ENCODE data around the gene BIRC5. TPM values are rescaled to one million over a fixed set of nuclear protein-coding genes. Genes with fewer than 3 reads are reported as not detected.

The BIRC5 gene
- total RNA-seq, 1 donor, result 50.1 TPM

DNA sequence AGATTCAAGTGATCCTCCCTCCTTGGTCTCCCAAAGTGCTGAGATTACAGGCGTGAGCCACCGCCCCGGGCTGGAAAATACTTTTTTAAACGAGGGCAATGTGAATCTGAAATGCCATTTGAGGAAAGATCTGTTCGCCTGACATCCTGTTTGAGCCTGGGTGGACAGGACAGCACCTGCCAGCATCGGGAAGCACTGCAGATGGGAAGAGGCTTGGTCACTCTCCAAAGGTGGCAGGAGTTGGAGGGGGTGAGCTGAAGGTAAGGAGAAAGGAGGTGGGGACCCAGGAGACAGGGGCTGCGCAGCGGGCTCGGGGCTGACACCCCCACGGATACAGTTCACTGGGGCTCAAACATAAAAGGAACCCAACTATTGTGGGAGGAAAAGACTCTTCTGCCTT lies 3.9 kb upstream of the BIRC5 start:
- no peak for DNase-seq (ENCODE audit: low read depth)
- TF ChIP-seq, protein P1, sequence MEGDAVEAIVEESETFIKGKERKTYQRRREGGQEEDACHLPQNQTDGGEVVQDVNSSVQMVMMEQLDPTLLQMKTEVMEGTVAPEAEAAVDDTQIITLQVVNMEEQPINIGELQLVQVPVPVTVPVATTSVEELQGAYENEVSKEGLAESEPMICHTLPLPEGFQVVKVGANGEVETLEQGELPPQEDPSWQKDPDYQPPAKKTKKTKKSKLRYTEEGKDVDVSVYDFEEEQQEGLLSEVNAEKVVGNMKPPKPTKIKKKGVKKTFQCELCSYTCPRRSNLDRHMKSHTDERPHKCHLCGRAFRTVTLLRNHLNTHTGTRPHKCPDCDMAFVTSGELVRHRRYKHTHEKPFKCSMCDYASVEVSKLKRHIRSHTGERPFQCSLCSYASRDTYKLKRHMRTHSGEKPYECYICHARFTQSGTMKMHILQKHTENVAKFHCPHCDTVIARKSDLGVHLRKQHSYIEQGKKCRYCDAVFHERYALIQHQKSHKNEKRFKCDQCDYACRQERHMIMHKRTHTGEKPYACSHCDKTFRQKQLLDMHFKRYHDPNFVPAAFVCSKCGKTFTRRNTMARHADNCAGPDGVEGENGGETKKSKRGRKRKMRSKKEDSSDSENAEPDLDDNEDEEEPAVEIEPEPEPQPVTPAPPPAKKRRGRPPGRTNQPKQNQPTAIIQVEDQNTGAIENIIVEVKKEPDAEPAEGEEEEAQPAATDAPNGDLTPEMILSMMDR (IDR thresholded peaks at IDR 0.05; ENCODE audit: insufficient read depth, low read depth, low read length), result no peak
- H3K4me3 ChIP-seq (ENCODE audit: low read depth, low read length), result no peak overlapping the region

GRCh38 chr17:78211032-78211431 lies 3.0 kb upstream of the BIRC5 start:
- TF ChIP-seq, protein P1 (IDR thresholded peaks at IDR 0.05; ENCODE audit: insufficient read depth, low read depth, low read length), result no peak
- no peak overlapping the region for H3K4me3 ChIP-seq (ENCODE audit: low read depth, low read length)
- no peak for DNase-seq (ENCODE audit: low read depth)

DNA sequence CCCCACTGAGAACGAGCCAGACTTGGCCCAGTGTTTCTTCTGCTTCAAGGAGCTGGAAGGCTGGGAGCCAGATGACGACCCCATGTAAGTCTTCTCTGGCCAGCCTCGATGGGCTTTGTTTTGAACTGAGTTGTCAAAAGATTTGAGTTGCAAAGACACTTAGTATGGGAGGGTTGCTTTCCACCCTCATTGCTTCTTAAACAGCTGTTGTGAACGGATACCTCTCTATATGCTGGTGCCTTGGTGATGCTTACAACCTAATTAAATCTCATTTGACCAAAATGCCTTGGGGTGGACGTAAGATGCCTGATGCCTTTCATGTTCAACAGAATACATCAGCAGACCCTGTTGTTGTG lies 631 bp downstream of the BIRC5 start:
- TF ChIP-seq, protein P1 (IDR thresholded peaks at IDR 0.05; ENCODE audit: insufficient read depth, low read depth, low read length), result no peak
- DNase-seq (ENCODE audit: low read depth), result no peak
- H3K4me3 ChIP-seq (ENCODE audit: low read depth, low read length), result peak overlapping the region; percentile 80

GRCh38 chr17:78219396-78220150 lies 5.5 kb downstream of the BIRC5 start:
- no peak for DNase-seq (ENCODE audit: low read depth)
- TF ChIP-seq, protein P1 (IDR thresholded peaks at IDR 0.05; ENCODE audit: insufficient read depth, low read depth, low read length), result no peak
- no peak overlapping the region for H3K4me3 ChIP-seq (ENCODE audit: low read depth, low read length)

DNA sequence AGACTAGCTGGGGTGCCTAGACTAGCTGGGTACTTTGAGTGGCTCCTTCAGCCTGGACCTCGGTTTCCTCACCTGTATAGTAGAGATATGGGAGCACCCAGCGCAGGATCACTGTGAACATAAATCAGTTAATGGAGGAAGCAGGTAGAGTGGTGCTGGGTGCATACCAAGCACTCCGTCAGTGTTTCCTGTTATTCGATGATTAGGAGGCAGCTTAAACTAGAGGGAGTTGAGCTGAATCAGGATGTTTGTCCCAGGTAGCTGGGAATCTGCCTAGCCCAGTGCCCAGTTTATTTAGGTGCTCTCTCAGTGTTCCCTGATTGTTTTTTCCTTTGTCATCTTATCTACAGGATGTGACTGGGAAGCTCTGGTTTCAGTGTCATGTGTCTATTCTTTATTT lies 9.0 kb downstream of the BIRC5 start:
- DNase-seq (ENCODE audit: low read depth), result no peak
- TF ChIP-seq, protein P1 (IDR thresholded peaks at IDR 0.05; ENCODE audit: insufficient read depth, low read depth, low read length), result no peak

GRCh38 chr17:78223765-78224164 lies 9.7 kb downstream of the BIRC5 start:
- H3K4me3 ChIP-seq (ENCODE audit: low read depth, low read length), result no peak overlapping the region
- no peak for DNase-seq (ENCODE audit: low read depth)
- TF ChIP-seq, protein P1 (IDR thresholded peaks at IDR 0.05; ENCODE audit: insufficient read depth, low read depth, low read length), result no peak

More for the DNA sequence above, 9.0 kb downstream of the BIRC5 start:
- H3K4me3 ChIP-seq (ENCODE audit: low read depth, low read length), result no peak overlapping the region

Measured in fibroblast of villous mesenchyme (primary cell).